ENCODE results near the gene PGLYRP2.

The PGLYRP2 gene

GRCh38 chr19:15438577-15438976 is 40.7 kb downstream of the PGLYRP2 start:
- DNase-seq, result no peak

- DNase-seq, result no peak
Measured at GRCh38 chr19:15438124-15438496, 41.2 kb downstream of the PGLYRP2 start.

- DNase-seq, result no peak
Measured at GRCh38 chr19:15437355-15438123, 41.8 kb downstream of the PGLYRP2 start.

GRCh38 chr19:15436826-15437110 is 42.5 kb downstream of the PGLYRP2 start:
- no peak for DNase-seq

- DNase-seq, result no peak
Measured at GRCh38 chr19:15436012-15436825, 43.1 kb downstream of the PGLYRP2 start.

GRCh38 chr19:15433519-15434069 is 45.7 kb downstream of the PGLYRP2 start:
- no peak for DNase-seq

- DNase-seq, result peak; percentile 77
Measured at GRCh38 chr19:15432629-15433518, 46.4 kb downstream of the PGLYRP2 start.

GRCh38 chr19:15432018-15432494 is 47.2 kb downstream of the PGLYRP2 start:
- DNase-seq, result no peak

- no peak for DNase-seq
Measured at GRCh38 chr19:15431396-15432017, 47.8 kb downstream of the PGLYRP2 start.

GRCh38 chr19:15430526-15431120 is 48.7 kb downstream of the PGLYRP2 start:
- DNase-seq, result no peak

- DNase-seq, result no peak
Measured at GRCh38 chr19:15429825-15430467, 49.4 kb downstream of the PGLYRP2 start.

GRCh38 chr19:15428956-15429824 is 50.1 kb downstream of the PGLYRP2 start:
- no peak for DNase-seq

- DNase-seq, result no peak
Measured at GRCh38 chr19:15427991-15428471, 51.3 kb downstream of the PGLYRP2 start.

- DNase-seq, result no peak
Measured at GRCh38 chr19:15427350-15427700, 52.0 kb downstream of the PGLYRP2 start.

GRCh38 chr19:15426485-15427349 is 52.6 kb downstream of the PGLYRP2 start:
- no peak for DNase-seq

GRCh38 chr19:15425321-15425950 is 53.9 kb downstream of the PGLYRP2 start:
- no peak for DNase-seq

GRCh38 chr19:15424692-15425272 is 54.5 kb downstream of the PGLYRP2 start:
- DNase-seq, result no peak

- DNase-seq, result no peak
Measured at GRCh38 chr19:15424121-15424520, 55.2 kb downstream of the PGLYRP2 start.

GRCh38 chr19:15423130-15423529 is 56.2 kb downstream of the PGLYRP2 start:
- DNase-seq, result no peak
